Measurements from ENCODE around the gene MACROD2.

- TF ChIP-seq EP300 (IDR thresholded peaks at IDR 0.05), result no peak
- TF ChIP-seq, protein P1, sequence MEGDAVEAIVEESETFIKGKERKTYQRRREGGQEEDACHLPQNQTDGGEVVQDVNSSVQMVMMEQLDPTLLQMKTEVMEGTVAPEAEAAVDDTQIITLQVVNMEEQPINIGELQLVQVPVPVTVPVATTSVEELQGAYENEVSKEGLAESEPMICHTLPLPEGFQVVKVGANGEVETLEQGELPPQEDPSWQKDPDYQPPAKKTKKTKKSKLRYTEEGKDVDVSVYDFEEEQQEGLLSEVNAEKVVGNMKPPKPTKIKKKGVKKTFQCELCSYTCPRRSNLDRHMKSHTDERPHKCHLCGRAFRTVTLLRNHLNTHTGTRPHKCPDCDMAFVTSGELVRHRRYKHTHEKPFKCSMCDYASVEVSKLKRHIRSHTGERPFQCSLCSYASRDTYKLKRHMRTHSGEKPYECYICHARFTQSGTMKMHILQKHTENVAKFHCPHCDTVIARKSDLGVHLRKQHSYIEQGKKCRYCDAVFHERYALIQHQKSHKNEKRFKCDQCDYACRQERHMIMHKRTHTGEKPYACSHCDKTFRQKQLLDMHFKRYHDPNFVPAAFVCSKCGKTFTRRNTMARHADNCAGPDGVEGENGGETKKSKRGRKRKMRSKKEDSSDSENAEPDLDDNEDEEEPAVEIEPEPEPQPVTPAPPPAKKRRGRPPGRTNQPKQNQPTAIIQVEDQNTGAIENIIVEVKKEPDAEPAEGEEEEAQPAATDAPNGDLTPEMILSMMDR (IDR thresholded peaks at IDR 0.05), result no peak
- TF ChIP-seq POLR2A (IDR thresholded peaks at IDR 0.05), result no peak
Measured at GRCh38 chr20:15119852-15120487, 1124.7 kb downstream of the MACROD2 start.

Data from ovary (tissue), 3 donors.